Nephron progenitor cell (in vitro differentiated cells): ENCODE data around the gene DNPH1.

ENCODE experiments used
- DNase-seq: peaks from one replicate; pipeline ENCODE4 v3.0.0; 2021
- H3K27ac Mint-ChIP-seq: 2 replicates; pipeline ENCODE4 v1.8.0; 2021; ENCODE audit warnings: mild to moderate bottlenecking, moderate library complexity, mixed read lengths
- H3K27me3 Mint-ChIP-seq: 2 replicates; pipeline ENCODE4 v1.8.0; 2021; ENCODE audit warnings: mild to moderate bottlenecking, low read depth, mixed read lengths; ENCODE audit not compliant: poor library complexity
- H3K36me3 Mint-ChIP-seq: 2 replicates; pipeline ENCODE4 v1.8.0; 2021; ENCODE audit warnings: low read depth, mixed read lengths
- H3K4me1 Mint-ChIP-seq: 2 replicates; pipeline ENCODE4 v1.8.0; 2021; ENCODE audit warnings: mixed read lengths
- H3K4me3 Mint-ChIP-seq: 2 replicates; pipeline ENCODE4 v1.8.0; 2021; ENCODE audit warnings: mild to moderate bottlenecking, moderate library complexity, mixed read lengths
- H3K9me3 Mint-ChIP-seq: 2 replicates; pipeline ENCODE4 v1.8.0; 2021; ENCODE audit warnings: mild to moderate bottlenecking, moderate library complexity, mixed read lengths
- TF ChIP-seq, protein P1 (sequence below): fragments of 200-600 bp; sonication (generic); IDR thresholded peaks from 2 replicates; pipeline ENCODE4 v1.5.0; 2021; ENCODE audit warnings: antibody characterized with exemption

Gene DNPH1

DNA sequence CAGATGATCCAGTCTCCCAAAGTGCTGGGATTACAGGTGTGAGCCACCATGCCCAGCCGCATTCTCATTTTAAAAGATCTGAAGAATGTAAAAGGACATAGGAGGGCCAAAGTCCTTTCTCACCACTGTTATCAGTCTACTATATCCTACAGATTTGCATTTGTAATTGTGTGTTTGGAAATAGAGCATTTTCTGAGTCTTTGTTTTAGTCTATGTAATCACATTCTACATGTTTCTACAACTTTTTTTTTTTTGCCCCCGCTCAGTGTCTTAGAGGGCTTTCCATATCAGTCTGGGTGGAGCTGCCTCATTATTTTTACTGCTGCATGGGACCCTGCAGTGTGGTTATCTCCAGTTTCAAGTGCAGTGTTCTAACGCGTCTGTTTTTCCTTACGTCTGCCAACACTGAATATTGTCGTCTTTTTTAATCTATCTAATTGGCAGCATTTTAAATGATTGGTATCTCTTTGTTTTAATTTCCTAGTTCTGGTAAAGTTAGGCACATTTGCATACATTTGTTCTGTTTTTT lies 39.4 kb downstream of the DNPH1 start:
- H3K9me3 Mint-ChIP-seq = no peaks in the 10 kb centered on the region
- TF ChIP-seq, protein P1, sequence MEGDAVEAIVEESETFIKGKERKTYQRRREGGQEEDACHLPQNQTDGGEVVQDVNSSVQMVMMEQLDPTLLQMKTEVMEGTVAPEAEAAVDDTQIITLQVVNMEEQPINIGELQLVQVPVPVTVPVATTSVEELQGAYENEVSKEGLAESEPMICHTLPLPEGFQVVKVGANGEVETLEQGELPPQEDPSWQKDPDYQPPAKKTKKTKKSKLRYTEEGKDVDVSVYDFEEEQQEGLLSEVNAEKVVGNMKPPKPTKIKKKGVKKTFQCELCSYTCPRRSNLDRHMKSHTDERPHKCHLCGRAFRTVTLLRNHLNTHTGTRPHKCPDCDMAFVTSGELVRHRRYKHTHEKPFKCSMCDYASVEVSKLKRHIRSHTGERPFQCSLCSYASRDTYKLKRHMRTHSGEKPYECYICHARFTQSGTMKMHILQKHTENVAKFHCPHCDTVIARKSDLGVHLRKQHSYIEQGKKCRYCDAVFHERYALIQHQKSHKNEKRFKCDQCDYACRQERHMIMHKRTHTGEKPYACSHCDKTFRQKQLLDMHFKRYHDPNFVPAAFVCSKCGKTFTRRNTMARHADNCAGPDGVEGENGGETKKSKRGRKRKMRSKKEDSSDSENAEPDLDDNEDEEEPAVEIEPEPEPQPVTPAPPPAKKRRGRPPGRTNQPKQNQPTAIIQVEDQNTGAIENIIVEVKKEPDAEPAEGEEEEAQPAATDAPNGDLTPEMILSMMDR = no peak
- H3K27me3 Mint-ChIP-seq = no peaks in the 10 kb centered on the region
- DNase-seq = no peak
- no peak overlapping the region for H3K4me3 Mint-ChIP-seq
- H3K4me1 Mint-ChIP-seq = no peaks in the 10 kb centered on the region
- H3K27ac Mint-ChIP-seq = no peak overlapping the region
- H3K36me3 Mint-ChIP-seq = peaks cover 52% of the 10 kb centered on the region

DNA sequence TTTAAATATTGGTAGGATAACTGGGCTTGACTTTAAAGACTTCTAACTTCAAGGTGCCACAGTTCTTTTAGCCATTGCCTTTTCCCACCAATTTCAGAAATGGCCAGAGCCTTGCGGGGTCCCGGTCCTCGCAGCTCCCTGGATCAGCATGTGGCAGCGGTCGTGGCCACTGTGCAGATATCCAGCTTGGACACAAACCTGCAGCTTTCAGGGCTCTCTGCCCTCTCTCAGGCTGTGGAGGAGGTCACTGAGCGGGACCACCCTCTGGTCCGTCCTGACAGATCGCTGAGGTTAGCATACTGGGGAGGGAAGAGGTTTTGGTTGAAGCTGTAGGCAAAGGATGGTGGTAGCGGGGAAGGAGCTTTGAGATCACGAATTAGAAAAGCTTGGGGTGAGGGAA lies 40.9 kb downstream of the DNPH1 start:
- Mint-ChIP-seq H3K36me3 (peaks cover 52% of the 10 kb centered on the region), H3K27me3 (no peaks in the 10 kb centered on the region), H3K9me3 (no peaks in the 10 kb centered on the region), H3K4me3 (no peak overlapping the region), H3K27ac (no peak overlapping the region), H3K4me1 (peaks cover 9% of the 10 kb centered on the region)
- TF ChIP-seq, protein P1 = no peak
- no peak for DNase-seq

DNA sequence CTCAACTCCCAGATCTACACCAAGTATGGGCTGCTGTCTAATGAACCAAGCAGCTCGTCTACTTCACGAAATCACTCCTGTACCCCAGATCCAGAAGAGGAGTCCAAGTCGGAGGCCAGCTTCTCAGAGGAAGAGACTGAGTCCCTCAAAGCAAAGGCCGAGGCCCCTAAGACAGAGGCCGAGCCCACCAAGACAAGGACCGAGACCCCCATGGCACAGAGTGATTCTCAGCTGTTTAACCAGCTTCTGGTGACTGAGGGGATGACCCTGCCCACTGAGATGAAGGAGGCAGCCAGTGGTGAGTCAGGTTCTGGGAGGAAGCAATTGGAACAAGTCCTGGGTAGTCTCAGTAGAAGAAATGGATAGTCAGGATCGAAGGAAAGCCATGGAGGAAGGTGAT lies 41.5 kb downstream of the DNPH1 start:
- Mint-ChIP-seq H3K9me3 (no peaks in the 10 kb centered on the region), H3K36me3 (peaks cover 46% of the 10 kb centered on the region), H3K27me3 (no peaks in the 10 kb centered on the region), H3K27ac (no peak overlapping the region), H3K4me3 (no peak overlapping the region), H3K4me1 (peaks cover 15% of the 10 kb centered on the region)
- DNase-seq = no peak
- TF ChIP-seq, protein P1 = no peak

DNA sequence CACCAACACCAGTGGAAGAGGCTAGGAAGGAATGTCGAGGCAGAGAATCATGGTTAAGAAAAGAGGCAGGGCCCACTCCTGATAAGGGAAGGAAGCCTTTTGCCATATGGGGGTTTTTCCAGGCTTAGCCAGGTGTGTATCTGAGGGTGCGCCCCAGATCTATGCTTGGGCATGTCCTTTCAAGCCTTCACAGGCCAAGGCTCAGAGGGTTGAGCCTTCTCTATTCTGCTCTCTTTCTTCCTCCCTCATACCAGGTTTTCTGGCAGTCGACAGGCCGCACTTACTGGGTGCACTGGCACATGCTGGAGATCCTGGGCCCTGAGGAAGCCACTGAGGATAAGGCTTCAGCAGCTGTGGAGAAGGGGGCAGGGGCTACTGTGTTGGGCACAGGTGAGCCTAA lies 42.6 kb downstream of the DNPH1 start:
- H3K9me3 Mint-ChIP-seq = no peaks in the 10 kb centered on the region
- peaks cover 42% of the 10 kb centered on the region for H3K36me3 Mint-ChIP-seq
- no peak overlapping the region for H3K4me3 Mint-ChIP-seq
- peaks cover 22% of the 10 kb centered on the region for H3K4me1 Mint-ChIP-seq
- TF ChIP-seq, protein P1 = no peak
- no peak for DNase-seq
- H3K27me3 Mint-ChIP-seq = no peaks in the 10 kb centered on the region
- no peak overlapping the region for H3K27ac Mint-ChIP-seq

DNA sequence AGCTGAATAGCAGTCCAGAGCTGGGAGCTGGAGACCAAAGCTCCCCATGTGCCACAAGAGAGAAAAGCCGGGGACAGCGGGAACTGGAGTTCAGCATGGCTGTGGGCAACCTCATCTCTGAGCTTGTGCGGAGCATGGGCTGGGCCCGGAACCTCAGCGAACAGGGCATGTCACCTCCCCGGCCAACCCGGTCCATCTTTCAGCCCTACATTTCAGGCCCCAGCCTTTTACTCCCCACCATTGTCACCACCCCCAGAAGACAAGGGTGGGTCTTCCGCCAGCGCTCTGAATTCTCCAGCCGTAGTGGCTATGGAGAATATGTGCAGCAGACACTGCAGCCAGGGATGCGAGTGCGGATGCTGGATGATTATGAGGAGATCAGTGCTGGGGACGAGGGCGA lies 43.3 kb downstream of the DNPH1 start:
- H3K36me3 Mint-ChIP-seq = peaks cover 42% of the 10 kb centered on the region
- H3K4me3 Mint-ChIP-seq = no peak overlapping the region
- H3K9me3 Mint-ChIP-seq = no peaks in the 10 kb centered on the region
- TF ChIP-seq, protein P1 = no peak
- DNase-seq = no peak
- H3K4me1 Mint-ChIP-seq = peaks cover 29% of the 10 kb centered on the region
- H3K27me3 Mint-ChIP-seq = no peaks in the 10 kb centered on the region
- no peak overlapping the region for H3K27ac Mint-ChIP-seq

DNA sequence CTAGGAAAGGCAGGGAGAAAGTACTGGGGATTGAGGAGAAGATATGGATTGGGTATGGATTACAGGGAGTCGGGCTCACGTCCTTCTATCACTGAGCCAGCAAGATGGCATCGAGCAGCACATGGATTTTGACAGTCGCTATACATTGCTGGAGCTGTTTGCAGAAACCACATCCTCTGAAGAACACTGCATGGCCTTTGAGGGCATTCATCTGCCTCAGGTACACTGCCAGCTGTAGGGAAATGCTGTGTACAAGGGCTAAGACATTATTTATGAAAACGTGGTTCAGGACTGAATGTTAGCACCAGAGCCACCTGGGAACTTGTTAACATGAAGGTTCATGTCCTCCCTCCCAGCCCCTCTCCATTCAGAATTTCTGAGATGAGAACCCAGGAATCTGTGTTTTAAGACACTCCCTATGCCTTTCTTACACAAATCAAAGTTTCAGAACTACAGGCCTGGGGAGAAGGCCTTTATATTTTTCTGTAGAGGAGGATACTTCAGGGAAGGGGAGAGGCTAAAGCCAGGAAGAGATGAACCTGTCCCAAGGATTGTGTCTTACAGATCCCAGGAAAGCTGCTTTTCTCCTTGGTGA lies 43.8 kb downstream of the DNPH1 start:
- Mint-ChIP-seq H3K36me3 (peaks cover 42% of the 10 kb centered on the region), H3K27me3 (no peaks in the 10 kb centered on the region), H3K9me3 (no peaks in the 10 kb centered on the region), H3K27ac (no peak overlapping the region), H3K4me1 (peaks cover 34% of the 10 kb centered on the region), H3K4me3 (no peak overlapping the region)
- no peak for DNase-seq
- TF ChIP-seq, protein P1 = no peak
